Measurements from ENCODE around the gene GFM2. TPM values are rescaled to one million over a fixed set of nuclear protein-coding genes. Genes with fewer than 3 reads are reported as not detected.
"Not testable (repeated sequence)": the region's sequence is repeated elsewhere in the genome, so short reads cannot be mapped to it uniquely, and the experiment has no call there.

GFM2 gene
- total and polyA plus RNA-seq, 3 donors from 2014 or later = 35.5 to 62.0 (median 47.8) TPM

DNA sequence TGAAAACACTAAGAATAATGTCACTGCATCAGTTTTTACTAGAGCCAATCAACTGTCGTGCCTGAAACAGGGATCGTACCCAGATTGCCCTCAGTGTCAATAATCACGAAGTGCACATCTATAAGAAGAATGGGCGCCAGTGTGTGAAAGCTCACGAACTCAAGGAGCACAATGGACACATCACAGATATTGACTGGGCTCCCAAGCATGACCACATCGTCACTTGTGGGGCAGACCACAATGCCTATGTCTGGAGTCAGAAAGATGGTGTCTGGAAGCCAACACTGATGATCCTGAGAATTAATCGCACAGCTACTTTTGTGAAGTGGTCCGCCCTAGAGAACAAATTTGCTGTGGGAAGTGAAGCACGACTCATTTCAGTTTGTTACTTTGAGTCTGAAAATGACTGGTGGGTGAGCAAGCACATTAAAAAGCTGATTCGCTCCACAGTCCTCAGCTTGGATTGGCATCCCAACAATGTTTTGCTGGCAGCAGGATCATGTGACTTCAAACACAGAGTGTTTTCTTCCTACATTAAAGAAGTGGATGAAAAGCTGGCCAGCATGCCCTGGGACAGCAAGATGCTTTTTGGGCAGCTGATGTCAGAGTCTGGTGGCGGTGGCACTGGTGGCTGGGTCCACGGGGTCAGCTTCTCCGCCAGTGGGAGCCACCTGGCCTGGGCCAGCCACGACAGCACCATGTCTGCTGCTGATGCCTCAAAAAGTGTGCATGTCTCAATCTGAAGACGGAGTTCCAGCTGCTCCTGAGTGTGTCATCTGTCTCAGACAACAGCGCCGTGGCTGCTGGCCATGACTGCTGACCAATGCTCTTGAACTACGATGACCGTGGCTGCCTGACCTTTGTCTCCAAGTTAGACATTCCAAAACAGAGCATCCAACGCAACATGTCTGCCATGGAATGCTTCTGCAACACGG, 32.3 kb upstream of the GFM2 start:
- Histone ChIP-seq H3K27me3 (no peaks in the 10 kb centered on the region), H3K4me1 (no peaks in the 10 kb centered on the region), H3K27ac (no peak overlapping the region), H3K4me3 (no peak overlapping the region), H3K36me3 (ENCODE audit: low read depth, missing control alignments) (no peaks in the 10 kb centered on the region), H3K9me3 (no peaks in the 10 kb centered on the region)
- DNase-seq = no peak
- WGBS, 2 donors = 91 to 96% methylated on average over 16 to 21 of the region's 21 CpGs
- TF ChIP-seq, protein P1, sequence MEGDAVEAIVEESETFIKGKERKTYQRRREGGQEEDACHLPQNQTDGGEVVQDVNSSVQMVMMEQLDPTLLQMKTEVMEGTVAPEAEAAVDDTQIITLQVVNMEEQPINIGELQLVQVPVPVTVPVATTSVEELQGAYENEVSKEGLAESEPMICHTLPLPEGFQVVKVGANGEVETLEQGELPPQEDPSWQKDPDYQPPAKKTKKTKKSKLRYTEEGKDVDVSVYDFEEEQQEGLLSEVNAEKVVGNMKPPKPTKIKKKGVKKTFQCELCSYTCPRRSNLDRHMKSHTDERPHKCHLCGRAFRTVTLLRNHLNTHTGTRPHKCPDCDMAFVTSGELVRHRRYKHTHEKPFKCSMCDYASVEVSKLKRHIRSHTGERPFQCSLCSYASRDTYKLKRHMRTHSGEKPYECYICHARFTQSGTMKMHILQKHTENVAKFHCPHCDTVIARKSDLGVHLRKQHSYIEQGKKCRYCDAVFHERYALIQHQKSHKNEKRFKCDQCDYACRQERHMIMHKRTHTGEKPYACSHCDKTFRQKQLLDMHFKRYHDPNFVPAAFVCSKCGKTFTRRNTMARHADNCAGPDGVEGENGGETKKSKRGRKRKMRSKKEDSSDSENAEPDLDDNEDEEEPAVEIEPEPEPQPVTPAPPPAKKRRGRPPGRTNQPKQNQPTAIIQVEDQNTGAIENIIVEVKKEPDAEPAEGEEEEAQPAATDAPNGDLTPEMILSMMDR (IDR thresholded peaks at IDR 0.05) = no peak
- TF ChIP-seq POLR2A (IDR thresholded peaks at IDR 0.05) = no peak
- intact Hi-C loops (cut with DNase I; ENCODE audit: low total_unique reads) = no loop called here

DNA sequence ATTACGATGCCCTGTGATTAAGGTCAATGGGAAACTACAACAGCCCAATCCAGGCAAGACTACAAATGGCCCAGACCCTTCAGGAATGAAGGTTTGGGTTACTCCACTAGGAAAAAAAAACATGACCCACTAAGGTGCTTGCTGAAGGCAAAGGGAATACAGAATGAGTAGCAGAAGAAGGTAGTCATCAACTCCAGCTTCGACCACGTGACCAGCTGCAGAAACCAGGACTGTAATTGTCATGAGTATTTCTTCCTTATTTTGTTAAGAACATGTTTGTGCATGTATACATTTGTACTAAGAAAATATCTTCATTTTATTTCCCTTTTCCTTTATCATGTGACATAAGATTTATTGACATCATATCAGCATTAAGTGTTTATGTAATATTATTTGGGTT, 24.8 kb upstream of the GFM2 start:
- intact Hi-C loops (cut with DNase I; ENCODE audit: low total_unique reads); H3K9me3 ChIP-seq; H3K36me3 ChIP-seq (ENCODE audit: low read depth, missing control alignments); DNase-seq; H3K4me1 ChIP-seq; H3K27ac ChIP-seq; H3K4me3 ChIP-seq; H3K27me3 ChIP-seq: not testable (repeated sequence)
- 89 to 95% methylated on average over 3 of the region's 3 CpGs for whole genome bisulfite sequencing, 2 donors

DNA sequence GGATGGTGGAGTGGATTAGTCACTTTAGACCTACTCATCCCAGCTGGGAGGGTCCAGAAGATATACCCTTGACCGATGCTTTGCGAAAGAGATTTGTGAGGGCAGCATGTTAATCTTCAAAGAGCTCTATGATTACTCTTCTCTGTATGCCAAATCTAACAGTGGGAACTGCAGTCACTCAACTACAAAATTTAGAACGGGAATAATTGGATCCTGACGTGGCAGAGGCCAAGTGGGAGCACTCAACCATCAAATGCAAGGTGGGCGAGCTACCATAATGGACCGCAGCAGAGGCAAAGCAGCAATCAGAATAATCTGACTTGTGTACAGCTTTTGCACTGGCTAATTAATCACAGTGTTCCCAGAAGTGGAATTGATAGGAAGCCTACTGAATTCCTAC, 20.5 kb upstream of the GFM2 start:
- no peak for DNase-seq
- WGBS, 2 donors = 91 to 92% methylated on average over 6 of the region's 6 CpGs
- Histone ChIP-seq H3K4me3 (no peak overlapping the region), H3K9me3 (no peaks in the 10 kb centered on the region), H3K4me1 (no peaks in the 10 kb centered on the region), H3K27ac (no peak overlapping the region), H3K36me3 (ENCODE audit: low read depth, missing control alignments) (no peaks in the 10 kb centered on the region), H3K27me3 (no peaks in the 10 kb centered on the region)
- intact Hi-C loops (cut with DNase I; ENCODE audit: low total_unique reads) = no loop called here
- no peak for TF ChIP-seq POLR2A (IDR thresholded peaks at IDR 0.05)
- TF ChIP-seq, protein P1 (IDR thresholded peaks at IDR 0.05) = no peak

DNA sequence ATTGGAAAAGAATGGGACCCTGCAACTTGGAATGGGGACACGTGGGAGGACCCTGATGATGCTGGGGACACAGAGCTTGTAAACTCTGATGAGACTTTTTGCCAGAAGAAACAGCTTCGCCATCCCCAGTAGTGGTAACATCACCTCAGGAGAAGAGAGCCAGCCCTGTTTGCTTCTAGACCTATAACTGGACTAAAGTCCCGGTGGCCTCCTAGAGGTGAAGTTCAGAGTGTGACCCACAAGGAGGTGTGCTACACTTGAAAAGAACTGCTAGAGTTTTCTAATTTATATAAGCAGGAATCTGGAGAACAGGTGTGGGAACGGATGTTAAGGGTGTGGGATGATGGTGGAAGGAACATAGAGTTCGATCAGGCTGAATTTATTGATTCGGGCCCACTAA, 19.9 kb upstream of the GFM2 start:
- no peak overlapping the region for H3K27ac ChIP-seq
- no peaks in the 10 kb centered on the region for H3K36me3 ChIP-seq (ENCODE audit: low read depth, missing control alignments)
- TF ChIP-seq, protein P1 (IDR thresholded peaks at IDR 0.05) = no peak
- no peak for TF ChIP-seq POLR2A (IDR thresholded peaks at IDR 0.05)
- H3K27me3 ChIP-seq = no peaks in the 10 kb centered on the region
- DNase-seq = no peak
- H3K4me3 ChIP-seq = no peak overlapping the region
- 92 to 97% methylated on average over 6 of the region's 6 CpGs for WGBS, 2 donors
- H3K9me3 ChIP-seq = no peaks in the 10 kb centered on the region
- no peaks in the 10 kb centered on the region for H3K4me1 ChIP-seq
- intact Hi-C loops (cut with DNase I; ENCODE audit: low total_unique reads) = no loop called here

DNA sequence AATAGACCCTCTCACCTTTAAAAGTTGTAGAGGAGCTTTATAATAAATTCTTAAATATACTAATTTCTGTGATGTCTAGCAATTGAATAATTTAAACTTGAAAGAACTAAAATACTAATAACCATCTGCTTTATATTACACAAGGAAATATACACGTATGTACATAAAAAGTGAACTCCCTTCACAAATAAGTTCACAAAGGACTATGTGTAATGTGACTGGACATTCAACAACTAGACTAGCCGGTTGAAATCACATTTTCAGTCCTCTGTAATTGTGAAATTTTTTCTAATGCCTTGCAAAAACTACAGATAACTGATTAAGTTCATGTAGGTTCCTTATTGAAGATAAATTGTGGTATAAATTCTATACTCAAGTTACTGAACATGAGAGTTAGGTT, 11.7 kb upstream of the GFM2 start:
- no peak overlapping the region for H3K27ac ChIP-seq
- TF ChIP-seq, protein P1 (IDR thresholded peaks at IDR 0.05) = no peak
- TF ChIP-seq POLR2A (IDR thresholded peaks at IDR 0.05) = no peak
- no peak overlapping the region for H3K4me3 ChIP-seq
- no peaks in the 10 kb centered on the region for H3K9me3 ChIP-seq
- H3K4me1 ChIP-seq = no peaks in the 10 kb centered on the region
- H3K27me3 ChIP-seq = no peaks in the 10 kb centered on the region
- intact Hi-C loops (cut with DNase I; ENCODE audit: low total_unique reads) = no loop called here
- H3K36me3 ChIP-seq (ENCODE audit: low read depth, missing control alignments) = no peaks in the 10 kb centered on the region
- WGBS, 2 donors = 83 to 88% methylated on average over 2 of the region's 2 CpGs
- DNase-seq = no peak

Measured in testis (tissue), 3 donors.